MCF 10A (cell line): Measurements from ENCODE around the gene TMED10. TPM values are rescaled to one million over a fixed set of nuclear protein-coding genes. Genes with fewer than 3 reads are reported as not detected.

Experiments
- BruUV-seq: library from RNA; stranded (reverse); fragments of 400-500 nt; replicated peaks from 2 replicates; lab custom pipeline; 2021; lab: Mats Ljungman, UMichigan
- CTCF ChIA-PET: fragments of 300-600 bp; sonication (Branson Sonifier 250); formaldehyde crosslinking; extraction: SDS; loops from one replicate; lab custom pipeline; 2021; ENCODE audit warnings: antibody characterized with exemption, inconsistent platforms; lab: Yijun Ruan, JAX
- POLR2A ChIA-PET: fragments of 300-600, 350-650 bp; sonication (Branson Sonifier 250); formaldehyde crosslinking; extraction: SDS; loops from one replicate; lab custom pipeline; 2020; ENCODE audit warnings: antibody characterized with exemption, inconsistent platforms; lab: Yijun Ruan, JAX
- DNase-seq: peaks from one replicate; pipeline ENCODE4 v3.0.0-alpha.2; 2018; ENCODE audit not compliant: unreplicated experiment
- H3K27ac Mint-ChIP-seq: one replicate; pipeline ENCODE4 v1.8.0; 2022; ENCODE audit warnings: mild to moderate bottlenecking, low read depth, mixed read lengths; ENCODE audit not compliant: unreplicated experiment
- H3K27me3 Mint-ChIP-seq: one replicate; pipeline ENCODE4 v1.8.0; 2022; ENCODE audit warnings: mixed read lengths; ENCODE audit not compliant: insufficient read depth, unreplicated experiment
- H3K36me3 Mint-ChIP-seq: one replicate; pipeline ENCODE4 v1.8.0; 2022; ENCODE audit warnings: mild to moderate bottlenecking, moderate library complexity, mixed read lengths; ENCODE audit not compliant: insufficient read depth, unreplicated experiment
- H3K4me1 Mint-ChIP-seq: one replicate; pipeline ENCODE4 v1.8.0; 2022; ENCODE audit warnings: mixed read lengths; ENCODE audit not compliant: insufficient read depth, unreplicated experiment
- H3K4me3 Mint-ChIP-seq: one replicate; pipeline ENCODE4 v1.8.0; 2022; ENCODE audit warnings: mild to moderate bottlenecking, moderate library complexity, mixed read lengths; ENCODE audit not compliant: unreplicated experiment
- H3K9me3 Mint-ChIP-seq: one replicate; pipeline ENCODE4 v1.8.0; 2022; ENCODE audit warnings: mixed read lengths; ENCODE audit not compliant: unreplicated experiment
- intact Hi-C: fragments of 100-400 bp; cut with micrococcal nuclease; formaldehyde crosslinking; loops from 2 replicates; pipeline ENCODE4 v1.14.1; 2022
- total RNA-seq: library from RNA; stranded (reverse); gene quantifications from 2 replicates; pipeline ENCODE4 v1.2.3, GENCODE V29; 2022
- TF ChIP-seq, protein P1 (sequence below): fragments of 200-600 bp; IDR thresholded peaks from one replicate; pipeline ENCODE4 v1.8.0; 2022; ENCODE audit warnings: antibody characterized with exemption, mild to moderate bottlenecking; ENCODE audit not compliant: unreplicated experiment

TMED10 gene
- total RNA-seq, 1 experiment from 2014 or later: 454 TPM

DNA sequence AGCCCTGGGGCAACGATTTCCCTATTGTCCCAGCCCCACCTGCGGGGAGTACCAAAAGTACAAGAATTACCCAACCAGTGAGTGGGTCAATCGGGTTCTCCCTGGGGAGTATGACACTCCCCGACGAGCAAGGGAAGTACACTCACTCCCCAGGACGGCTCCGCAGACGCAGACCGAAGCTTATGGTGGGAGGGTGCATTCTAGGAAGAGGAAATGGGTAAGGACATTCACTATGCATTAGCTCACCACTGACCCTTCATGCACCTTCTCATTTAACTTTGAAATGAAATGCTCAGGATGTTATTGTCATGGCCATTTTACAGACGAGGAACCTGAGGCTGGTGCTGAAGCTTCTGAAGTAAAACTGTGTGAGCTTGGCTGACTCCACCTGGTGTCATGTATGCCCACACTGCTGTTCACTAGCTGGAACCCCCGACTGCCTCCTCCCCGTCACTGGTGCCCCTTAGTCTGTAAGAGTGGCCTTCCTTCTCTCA lies 45.8 kb upstream of the TMED10 start:
- Mint-ChIP-seq H3K27me3 (no peaks in the 10 kb centered on the region), H3K9me3 (no peaks in the 10 kb centered on the region), H3K36me3 (no peaks in the 10 kb centered on the region), H3K27ac (peak overlapping the region; percentile 99), H3K4me1 (peaks cover 35% of the 10 kb centered on the region), H3K4me3 (peak overlapping the region; percentile 33)
- DNase-seq: peak; percentile 94
- TF ChIP-seq, protein P1, sequence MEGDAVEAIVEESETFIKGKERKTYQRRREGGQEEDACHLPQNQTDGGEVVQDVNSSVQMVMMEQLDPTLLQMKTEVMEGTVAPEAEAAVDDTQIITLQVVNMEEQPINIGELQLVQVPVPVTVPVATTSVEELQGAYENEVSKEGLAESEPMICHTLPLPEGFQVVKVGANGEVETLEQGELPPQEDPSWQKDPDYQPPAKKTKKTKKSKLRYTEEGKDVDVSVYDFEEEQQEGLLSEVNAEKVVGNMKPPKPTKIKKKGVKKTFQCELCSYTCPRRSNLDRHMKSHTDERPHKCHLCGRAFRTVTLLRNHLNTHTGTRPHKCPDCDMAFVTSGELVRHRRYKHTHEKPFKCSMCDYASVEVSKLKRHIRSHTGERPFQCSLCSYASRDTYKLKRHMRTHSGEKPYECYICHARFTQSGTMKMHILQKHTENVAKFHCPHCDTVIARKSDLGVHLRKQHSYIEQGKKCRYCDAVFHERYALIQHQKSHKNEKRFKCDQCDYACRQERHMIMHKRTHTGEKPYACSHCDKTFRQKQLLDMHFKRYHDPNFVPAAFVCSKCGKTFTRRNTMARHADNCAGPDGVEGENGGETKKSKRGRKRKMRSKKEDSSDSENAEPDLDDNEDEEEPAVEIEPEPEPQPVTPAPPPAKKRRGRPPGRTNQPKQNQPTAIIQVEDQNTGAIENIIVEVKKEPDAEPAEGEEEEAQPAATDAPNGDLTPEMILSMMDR: no peak
- intact Hi-C loops: no loop called here
- ChIA-PET POLR2A (interaction anchor here (0.7 to 4.5 kb wide), 19 partner anchors 8 to 219 kb away, joined by 3 to 35 read pairs (median 6); partner anchors contain the start of genes FOS, NEK9 and TMED10), CTCF (interaction anchor here (0.6 to 1.6 kb wide), 8 partner anchors 11 to 482 kb away, joined by 3 to 5 read pairs (median 4); partner anchors contain the start of gene NEK9)
- BruUV-seq: no TSS peak

DNA sequence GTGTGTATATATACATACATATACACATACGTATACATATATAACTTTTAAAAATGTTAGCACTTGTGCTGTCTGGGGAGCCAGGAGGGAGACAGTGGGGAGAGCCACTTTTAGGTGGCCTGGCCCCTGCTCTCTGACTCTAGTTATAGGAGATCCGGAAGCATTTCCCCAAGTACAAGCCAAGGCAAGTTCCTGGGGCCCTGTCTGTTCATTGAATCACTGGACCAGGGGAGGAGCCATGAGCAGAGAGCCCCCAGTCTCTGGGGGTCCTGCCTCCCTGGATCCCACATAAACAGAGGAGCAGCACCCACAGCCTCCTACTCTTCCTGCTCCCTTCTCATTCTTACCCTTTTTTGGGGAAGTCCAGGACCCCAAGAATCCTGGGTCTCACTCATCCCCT lies 45.4 kb upstream of the TMED10 start:
- intact Hi-C loops: no loop called here
- POLR2A ChIA-PET: interaction anchor here (0.9 to 4.5 kb wide), 18 partner anchors 9 to 219 kb away, joined by 3 to 35 read pairs (median 6); partner anchors contain the start of genes NEK9 and TMED10

DNA sequence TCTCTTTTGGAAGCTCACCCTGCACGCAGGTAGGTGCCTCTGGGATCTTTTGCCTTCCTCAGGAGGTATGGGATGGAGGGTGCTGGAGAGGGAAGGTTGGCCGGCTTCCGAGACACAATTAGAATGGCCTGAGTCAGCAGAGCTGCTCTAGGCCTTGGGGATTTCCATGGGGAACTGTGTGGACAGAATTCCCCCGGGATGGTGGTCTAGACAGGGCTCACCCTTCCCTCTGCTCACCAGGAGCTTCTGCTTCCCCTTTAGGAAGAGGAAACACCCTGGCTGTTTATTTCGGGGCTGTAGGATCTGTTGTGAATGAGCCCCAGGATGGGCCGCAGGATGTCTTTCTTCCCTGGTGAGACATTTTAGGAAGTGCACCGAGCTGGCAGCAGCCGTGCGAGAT lies 43.7 kb upstream of the TMED10 start:
- TF ChIP-seq, protein P1: no peak
- Mint-ChIP-seq H3K4me3 (no peak overlapping the region), H3K9me3 (no peaks in the 10 kb centered on the region), H3K27me3 (no peaks in the 10 kb centered on the region), H3K27ac (no peak overlapping the region), H3K36me3 (no peaks in the 10 kb centered on the region), H3K4me1 (peaks cover 35% of the 10 kb centered on the region)
- BruUV-seq: no TSS peak
- ChIA-PET POLR2A (interaction anchor here (0.6 to 1.4 kb wide), 7 partner anchors 15 to 79 kb away, joined by 3 to 6 read pairs (median 3); no protein-coding TSS in a partner anchor), CTCF (interaction anchor here (0.9 kb wide), 1 partner anchor 9 kb away, joined by 3 read pairs; no protein-coding TSS in a partner anchor)
- intact Hi-C loops: no loop called here
- no peak for DNase-seq

More for the DNA sequence above, 45.4 kb upstream of the TMED10 start:
- H3K4me1 Mint-ChIP-seq: peaks cover 35% of the 10 kb centered on the region
- H3K27ac Mint-ChIP-seq: peak overlapping the region; percentile 99
- no peaks in the 10 kb centered on the region for H3K9me3 Mint-ChIP-seq
- no peaks in the 10 kb centered on the region for H3K36me3 Mint-ChIP-seq
- CTCF ChIA-PET: interaction anchor here (0.6 to 1.6 kb wide), 3 partner anchors 19 to 73 kb away, joined by 3 to 5 read pairs (median 5); no protein-coding TSS in a partner anchor
- BruUV-seq: no TSS peak
- peak overlapping the region; percentile 33 for H3K4me3 Mint-ChIP-seq
- peak; percentile 84 for DNase-seq
- no peaks in the 10 kb centered on the region for H3K27me3 Mint-ChIP-seq
- TF ChIP-seq, protein P1: no peak

DNA sequence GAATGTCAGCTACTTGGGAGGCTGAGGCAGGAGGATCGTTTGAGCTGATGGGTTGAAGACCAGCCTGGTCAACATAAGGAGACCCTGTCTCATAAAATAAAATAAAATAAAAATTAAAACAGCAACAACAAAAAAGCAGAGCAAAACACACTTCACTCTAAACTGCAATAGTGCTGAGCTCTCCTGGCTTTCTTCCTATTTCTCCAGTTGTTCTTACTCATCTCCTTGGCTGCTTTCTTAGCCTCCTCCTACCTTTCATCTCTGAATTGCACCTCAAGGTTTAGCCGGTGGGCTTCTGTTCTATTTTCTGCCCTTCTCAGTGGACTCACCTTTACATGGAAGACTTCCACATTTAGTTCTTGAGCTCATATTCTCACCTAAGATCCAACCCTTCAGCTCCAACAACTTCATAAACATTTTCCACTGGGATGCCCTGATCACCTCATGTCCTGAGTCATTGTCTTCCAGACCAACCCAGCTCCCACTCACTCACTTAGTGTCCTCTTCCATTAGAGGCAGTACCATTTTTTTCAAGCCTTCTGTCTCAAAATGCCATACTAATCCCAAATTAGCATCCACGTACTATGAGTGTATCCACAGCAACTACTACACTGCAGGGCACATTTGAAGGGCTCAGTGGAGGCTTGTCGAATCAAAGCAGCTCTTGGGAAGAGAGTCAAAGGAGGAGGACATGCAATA lies 41.2 kb upstream of the TMED10 start:
- H3K27ac Mint-ChIP-seq: no peak overlapping the region
- H3K36me3 Mint-ChIP-seq: no peaks in the 10 kb centered on the region
- DNase-seq: no peak
- POLR2A ChIA-PET: interaction anchor here (0.6 to 2.6 kb wide), 13 partner anchors 13 to 91 kb away, joined by 3 to 14 read pairs (median 3); partner anchors contain the start of genes FOS and NEK9
- H3K27me3 Mint-ChIP-seq: no peaks in the 10 kb centered on the region
- no TSS peak for BruUV-seq
- peaks cover 19% of the 10 kb centered on the region for H3K4me1 Mint-ChIP-seq
- H3K4me3 Mint-ChIP-seq: no peak overlapping the region
- H3K9me3 Mint-ChIP-seq: no peaks in the 10 kb centered on the region
- intact Hi-C loops: no loop called here
- CTCF ChIA-PET: interaction anchor here (0.6 to 3.5 kb wide), 6 partner anchors 9 to 129 kb away, joined by 3 to 11 read pairs (median 3); no protein-coding TSS in a partner anchor
- TF ChIP-seq, protein P1: no peak
